H1 (cell line): ENCODE results near the gene BARHL2. TPM values are rescaled to one million over a fixed set of nuclear protein-coding genes. Genes with fewer than 3 reads are reported as not detected.

Experiments used
- CTCF ChIA-PET: fragments of 300-600 bp; sonication (Branson Sonifier 250); formaldehyde crosslinking; loops from one replicate; lab custom pipeline; 2021; ENCODE audit not compliant: partially characterized antibody; lab: Charles Lee
- POLR2A ChIA-PET: fragments of 300-600 bp; sonication (Branson Sonifier 250); formaldehyde crosslinking; loops from one replicate; lab custom pipeline; 2021; ENCODE audit warnings: inconsistent platforms; ENCODE audit not compliant: partially characterized antibody; lab: Charles Lee
- DNase-seq, 2 experiments: peaks; one replicate each; pipeline versions ENCODE4 v3.0.0 to v3.0.0-alpha.2; 2010 to 2022; ENCODE audit warnings: low spot score in 2 of 2, low read depth in 1 of 2, mixed read lengths in 1 of 2
- FAIRE-seq: peaks from 2 replicates; lab custom pipeline; 2011; peaks lifted over from hg19 to GRCh38; lab: Jason Lieb, UNC
- H2AFZ ChIP-seq: 2 replicates; pipeline ENCODE4 v1.8.1; 2012; ENCODE audit warnings: low read length, inconsistent platforms
- H2AK5ac ChIP-seq: 2 replicates; pipeline ENCODE4 v1.6.1; 2013; ENCODE audit warnings: low read depth, low read length
- H2BK120ac ChIP-seq: replicated peaks from 2 replicates; pipeline ENCODE3; 2013; ENCODE audit warnings: low read depth, low read length, inconsistent platforms
- H2BK12ac ChIP-seq: 2 replicates; pipeline ENCODE4 v1.6.1; 2013; ENCODE audit warnings: low read depth, low read length
- H2BK15ac ChIP-seq: 2 replicates; pipeline ENCODE4 v1.6.1; 2013; ENCODE audit warnings: low read length
- H2BK20ac ChIP-seq: 2 replicates; pipeline ENCODE4 v1.6.1; 2013; ENCODE audit warnings: low read length
- H2BK5ac ChIP-seq: 2 replicates; pipeline ENCODE4 v1.6.1; 2013; ENCODE audit warnings: low read depth, low read length
- H3K14ac ChIP-seq: 2 replicates; pipeline ENCODE4 v1.6.1; 2013; ENCODE audit warnings: inconsistent platforms; ENCODE audit not compliant: insufficient read length
- H3K18ac ChIP-seq: 2 replicates; pipeline ENCODE4 v1.6.1; 2013; ENCODE audit warnings: low read length; ENCODE audit errors: extremely low read depth
- H3K23ac ChIP-seq: 2 replicates; pipeline ENCODE4 v1.6.1; 2013; ENCODE audit warnings: inconsistent platforms; ENCODE audit not compliant: insufficient read length
- H3K23me2 ChIP-seq: 2 replicates; pipeline ENCODE4 v1.6.1; 2013; ENCODE audit warnings: low read depth, low read length
- H3K27ac ChIP-seq: 2 replicates; pipeline ENCODE4 v1.6.1; 2011; ENCODE audit warnings: low read depth, low read length, inconsistent platforms
- H3K27me3 ChIP-seq, 4 experiments: replicated peaks in 1 of 4; 1 replicate in 1 of 4; 2 replicates in 3 of 4; pipeline versions ENCODE4 v1.6.1 to v1.8.1; 2011 to 2013; ENCODE audit warnings: low read length in 3 of 4, mild to moderate bottlenecking in 3 of 4, inconsistent platforms in 2 of 4, mixed read lengths in 2 of 4, moderate library complexity in 1 of 4; ENCODE audit not compliant: control insufficient read depth in 3 of 4, insufficient read depth in 3 of 4; ENCODE audit errors: extremely low read depth in 1 of 4
- H3K36me3 ChIP-seq, 4 experiments: 2 replicates each; pipeline versions ENCODE4 v1.6.1 to v1.8.1; 2011 to 2013; ENCODE audit warnings: mild to moderate bottlenecking in 4 of 4, low read length in 3 of 4, moderate library complexity in 2 of 4, control low read depth in 1 of 4, inconsistent platforms in 1 of 4; ENCODE audit not compliant: insufficient read depth in 4 of 4, control insufficient read depth in 2 of 4
- H3K4ac ChIP-seq: replicated peaks from 2 replicates; pipeline ENCODE3; 2013; ENCODE audit warnings: low read length, low read depth, mixed read lengths, inconsistent platforms; ENCODE audit not compliant: insufficient read length
- H3K4me1 ChIP-seq, 4 experiments: replicated peaks in 1 of 4; 1 replicate in 1 of 4; 2 replicates in 3 of 4; pipeline versions ENCODE4 v1.6.1 to v1.8.1; 2011 to 2013; ENCODE audit warnings: low read length in 3 of 4, inconsistent platforms in 2 of 4, mixed read lengths in 1 of 4; ENCODE audit not compliant: insufficient read depth in 4 of 4, control insufficient read depth in 3 of 4
- H3K4me2 ChIP-seq, 2 experiments: 2 replicates each; pipeline versions ENCODE4 v1.6.1 to v1.8.1; 2011 to 2013; ENCODE audit warnings: low read depth in 2 of 2, low read length in 2 of 2, control low read depth in 1 of 2, inconsistent platforms in 1 of 2, mild to moderate bottlenecking in 1 of 2; ENCODE audit not compliant: insufficient read depth in 1 of 2
- H3K4me3 ChIP-seq, 4 experiments: fragments of 200-600, 300-600 bp in 1 of 4; sonication (generic), shearing (Covaris generic), sonication (Bioruptor Twin) in 1 of 4; 2 replicates each; pipeline versions ENCODE4 v1.5.1 to v1.8.1; 2011 to 2016; ENCODE audit warnings: low read length in 4 of 4, low read depth in 3 of 4, control low read depth in 2 of 4, inconsistent platforms in 2 of 4, mild to moderate bottlenecking in 2 of 4, mixed read lengths in 1 of 4, moderate library complexity in 1 of 4; ENCODE audit not compliant: insufficient read depth in 2 of 4; ENCODE audit errors: extremely low read depth in 1 of 4
- H3K56ac ChIP-seq: replicated peaks from 2 replicates; pipeline ENCODE3; 2013; ENCODE audit warnings: low read depth, mild to moderate bottlenecking, mixed read lengths, low read length, inconsistent platforms; ENCODE audit not compliant: insufficient read length
- H3K79me1 ChIP-seq: 2 replicates; pipeline ENCODE4 v1.6.1; 2013; ENCODE audit warnings: low read depth, low read length, control low read depth
- H3K79me2 ChIP-seq, 2 experiments: 2 replicates each; pipeline versions ENCODE4 v1.6.1 to v1.8.1; 2012 to 2013; ENCODE audit warnings: low read length in 2 of 2, mild to moderate bottlenecking in 2 of 2, inconsistent platforms in 1 of 2; ENCODE audit not compliant: insufficient read depth in 2 of 2, control insufficient read depth in 1 of 2
- H3K9ac ChIP-seq, 4 experiments: replicated peaks in 1 of 4; 1 replicate in 1 of 4; 2 replicates in 3 of 4; pipeline versions ENCODE4 v1.6.1 to v1.8.1; 2011 to 2013; ENCODE audit warnings: low read depth in 3 of 4, low read length in 3 of 4, control low read depth in 2 of 4, mild to moderate bottlenecking in 2 of 4, moderate library complexity in 2 of 4, inconsistent platforms in 1 of 4; ENCODE audit errors: extremely low read depth in 1 of 4
- H3K9me3 ChIP-seq, 2 experiments: 2 replicates each; pipeline versions ENCODE4 v1.6.1 to v1.8.1; 2012 to 2013; ENCODE audit warnings: mild to moderate bottlenecking in 2 of 2, moderate library complexity in 2 of 2, control low read depth in 1 of 2, inconsistent platforms in 1 of 2, low read depth in 1 of 2, low read length in 1 of 2, mixed read lengths in 1 of 2; ENCODE audit not compliant: insufficient read depth in 2 of 2
- H4K20me1 ChIP-seq, 2 experiments: replicated peaks in 1 of 2; 2 replicates each; pipeline versions ENCODE3 to v1.8.1; 2011 to 2013; ENCODE audit warnings: inconsistent platforms in 2 of 2, low read length in 2 of 2, mild to moderate bottlenecking in 1 of 2; ENCODE audit not compliant: insufficient read depth in 2 of 2, control insufficient read depth in 1 of 2
- H4K5ac ChIP-seq: 2 replicates; pipeline ENCODE4 v1.6.1; 2013; ENCODE audit warnings: low read length, low read depth, mixed read lengths, inconsistent platforms; ENCODE audit not compliant: insufficient read length
- H4K8ac ChIP-seq: 2 replicates; pipeline ENCODE4 v1.8.0; 2013; ENCODE audit warnings: mild to moderate bottlenecking, moderate library complexity, low read length, inconsistent platforms; ENCODE audit not compliant: insufficient read depth; ENCODE audit errors: extremely low read depth
- H4K91ac ChIP-seq: replicated peaks from 2 replicates; pipeline ENCODE3; 2013; ENCODE audit warnings: low read length, mixed read lengths, inconsistent platforms; ENCODE audit not compliant: insufficient read length
- ATF2 ChIP-seq: IDR thresholded peaks from 2 replicates; pipeline ENCODE4 v1.6.1; 2012; ENCODE audit warnings: low read length, inconsistent platforms
- ATF3 ChIP-seq: IDR thresholded peaks from 2 replicates; pipeline ENCODE4 v1.6.1; 2011; ENCODE audit warnings: low read depth, mild to moderate bottlenecking, low read length; ENCODE audit not compliant: insufficient read depth
- BACH1 ChIP-seq: IDR thresholded peaks from 2 replicates; pipeline ENCODE4 v1.6.1; 2012; ENCODE audit warnings: low read length, improper control_type of control experiment
- HDAC6 ChIP-seq: IDR thresholded peaks from one replicate; pipeline ENCODE4 v1.7.1; 2012; ENCODE audit warnings: low read depth, mild to moderate bottlenecking, inconsistent platforms, low read length, moderate library complexity
- JUND ChIP-seq: IDR thresholded peaks from 2 replicates; pipeline ENCODE4 v1.6.1; 2011; ENCODE audit warnings: mild to moderate bottlenecking, improper control_type of control experiment, low read length
- MAFK ChIP-seq: IDR thresholded peaks from 2 replicates; pipeline ENCODE4 v1.6.1; 2012; ENCODE audit warnings: low read depth, mild to moderate bottlenecking, improper control_type of control experiment, low read length
- NRF1 ChIP-seq: IDR thresholded peaks from 2 replicates; pipeline ENCODE4 v1.6.1; 2011; ENCODE audit warnings: mild to moderate bottlenecking, low read depth, low read length, improper control_type of control experiment
- POLR2AphosphoS5 ChIP-seq: IDR thresholded peaks from 2 replicates; pipeline ENCODE4 v1.6.1; 2011; ENCODE audit warnings: low read depth, low read length
- RFX5 ChIP-seq: IDR thresholded peaks from 2 replicates; pipeline ENCODE4 v1.6.1; 2011; ENCODE audit warnings: low read depth, low read length, improper control_type of control experiment, borderline replicate concordance
- SP2 ChIP-seq: IDR thresholded peaks from 2 replicates; pipeline ENCODE4 v1.6.1; 2012; ENCODE audit warnings: mild to moderate bottlenecking, low read length, inconsistent platforms
- SRF ChIP-seq: IDR thresholded peaks from 2 replicates; pipeline ENCODE4 v1.6.1; 2011; ENCODE audit warnings: mild to moderate bottlenecking, low read depth, low read length, moderate library complexity
- WGBS, 2 experiments: shearing (Covaris generic) in 1 of 2; methylation state at CpG; one replicate each; pipeline versions ENCODE4 v1.1.6 to v1.1.7; 2013 to 2015; ENCODE audit warnings: low lambda C conversion rate in 2 of 2, mixed read lengths in 2 of 2, inconsistent platforms in 1 of 2, low coverage in 1 of 2, missing lambda C conversion rate in 1 of 2; ENCODE audit not compliant: insufficient replicate concordance in 2 of 2, insufficient coverage in 1 of 2, insufficient read length in 1 of 2; ENCODE audit errors: extremely low coverage in 1 of 2, missing lambda C conversion rate in 1 of 2; 5-methylcytosine and 5-hydroxymethylcytosine counted together
- polyA plus RNA-seq, 7 experiments: library from polyadenylated mRNA; depleted of rRNA in 3 of 7; stranded (reverse) in 5 of 7; unstranded in 2 of 7; fragments of >200 nt in 5 of 7; fragments of 200-250 nt in 2 of 7; gene quantifications; 1 replicate in 5 of 7; 2 replicates in 1 of 7; 4 replicates in 1 of 7; pipeline versions ENCODE4 v1.2.1 to v1.2.3, GENCODE V29; 2011 to 2013; ENCODE audit warnings: missing spikeins in 2 of 7, mixed read lengths in 2 of 7
- total RNA-seq: library from RNA; stranded (reverse); fragmentation: NEBNext Ultra II Directional; extraction: Animal tissue kit (Norgen Biotek cat#: 25700); gene quantifications from 2 replicates; pipeline ENCODE4 v1.2.1, GENCODE V29; 2021

BARHL2 gene
- total and polyA plus RNA-seq, 2 of the 8 experiments (the other 6 are each of a cell fraction or from before 2014, with no cell fraction given) = 0.15 TPM; not detected in 1

GRCh38 chr1:90704817-90705216 is 12.3 kb downstream of the BARHL2 start:
- POLR2A ChIA-PET = interaction anchor here (2.7 kb wide), 1 partner anchor 23 kb away, joined by 8 read pairs; no protein-coding TSS in a partner anchor
- peaks cover 47 to 62% (median 57%) of the 10 kb centered on the region in 4 experiments for H3K27me3 ChIP-seq
- no peak for FAIRE-seq
- no peak for TF ChIP-seq MAFK
- TF ChIP-seq POLR2AphosphoS5 = no peak
- TF ChIP-seq BACH1 = no peak
- TF ChIP-seq HDAC6 = no peak
- TF ChIP-seq ATF2 = no peak
- no peak for TF ChIP-seq RFX5
- no peak for TF ChIP-seq JUND
- TF ChIP-seq SRF = no peak
- TF ChIP-seq SP2 = no peak
- no peak for TF ChIP-seq NRF1
- peak; percentile 73; the same call in 1 of the 2 replicates for TF ChIP-seq ATF3

More at GRCh38 chr1:90704817-90705216, 12.3 kb downstream of the BARHL2 start:
- peak overlapping the region in 1 of 2 experiments; percentile 20; a peak in 1 of 4 replicates for H3K4me2 ChIP-seq
- no peak overlapping the region for H3K18ac ChIP-seq
- H4K5ac ChIP-seq = no peak overlapping the region
- H2BK12ac ChIP-seq = no peak overlapping the region
- peaks cover 3% of the 10 kb centered on the region; the same call in 1 of the 2 replicates for H3K23me2 ChIP-seq
- DNase-seq = peak in 1 of 2 experiments; percentile 64
- CTCF ChIA-PET = interaction anchor here (0.6 to 4.7 kb wide), 10 partner anchors 10 to 574 kb away, joined by 3 to 18 read pairs (median 4); no protein-coding TSS in a partner anchor
- no peak overlapping the region for H2BK5ac ChIP-seq
- H3K56ac ChIP-seq = no peak overlapping the region
- WGBS, 2 experiments = 12% methylated on average over 10 of the region's 14 CpGs; no CpG with 5 or more reads in 1 of the 2 experiments
- no peaks in the 10 kb centered on the region for H3K36me3 ChIP-seq
- no peak overlapping the region for H2AFZ ChIP-seq
- no peak overlapping the region for H2BK120ac ChIP-seq
- H4K20me1 ChIP-seq = peaks cover 11 to 15% of the 10 kb centered on the region in 2 experiments
- H3K9me3 ChIP-seq = no peaks in the 10 kb centered on the region
- no peak overlapping the region for H2BK20ac ChIP-seq
- no peaks in the 10 kb centered on the region for H3K79me2 ChIP-seq
- H3K4me3 ChIP-seq = peak overlapping the region in 1 of 4 experiments; percentile 9; a peak in 1 of 8 replicates
- no peak overlapping the region for H3K9ac ChIP-seq
- H3K23ac ChIP-seq = no peak overlapping the region
- no peak overlapping the region for H3K14ac ChIP-seq
- no peak overlapping the region for H3K27ac ChIP-seq
- no peak overlapping the region for H4K91ac ChIP-seq
- no peak overlapping the region for H2AK5ac ChIP-seq
- no peak overlapping the region for H3K4ac ChIP-seq
- H4K8ac ChIP-seq = no peak overlapping the region
- no peak overlapping the region for H2BK15ac ChIP-seq
- H3K79me1 ChIP-seq = no peaks in the 10 kb centered on the region
- peaks cover 4 to 8% (median 7%) of the 10 kb centered on the region in 4 experiments; a peak in 6 of 7 replicates for H3K4me1 ChIP-seq
